D721Med (cell line): ENCODE data around the gene MARS1.

Experiments
- DNase-seq: peaks from one replicate; pipeline ENCODE4 v3.0.0; 2011; ENCODE audit warnings: low spot score; ENCODE audit not compliant: insufficient read length
- FAIRE-seq: peaks from 2 replicates; lab custom pipeline; 2011; peaks lifted over from hg19 to GRCh38; lab: Jason Lieb, UNC
- TF ChIP-seq, protein P1 (sequence below): IDR thresholded peaks from 2 replicates; pipeline ENCODE4 v1.5.1; 2012; ENCODE audit warnings: mild to moderate bottlenecking, control low read depth; ENCODE audit not compliant: insufficient read depth; ENCODE audit errors: missing control alignments

The MARS1 gene

DNA sequence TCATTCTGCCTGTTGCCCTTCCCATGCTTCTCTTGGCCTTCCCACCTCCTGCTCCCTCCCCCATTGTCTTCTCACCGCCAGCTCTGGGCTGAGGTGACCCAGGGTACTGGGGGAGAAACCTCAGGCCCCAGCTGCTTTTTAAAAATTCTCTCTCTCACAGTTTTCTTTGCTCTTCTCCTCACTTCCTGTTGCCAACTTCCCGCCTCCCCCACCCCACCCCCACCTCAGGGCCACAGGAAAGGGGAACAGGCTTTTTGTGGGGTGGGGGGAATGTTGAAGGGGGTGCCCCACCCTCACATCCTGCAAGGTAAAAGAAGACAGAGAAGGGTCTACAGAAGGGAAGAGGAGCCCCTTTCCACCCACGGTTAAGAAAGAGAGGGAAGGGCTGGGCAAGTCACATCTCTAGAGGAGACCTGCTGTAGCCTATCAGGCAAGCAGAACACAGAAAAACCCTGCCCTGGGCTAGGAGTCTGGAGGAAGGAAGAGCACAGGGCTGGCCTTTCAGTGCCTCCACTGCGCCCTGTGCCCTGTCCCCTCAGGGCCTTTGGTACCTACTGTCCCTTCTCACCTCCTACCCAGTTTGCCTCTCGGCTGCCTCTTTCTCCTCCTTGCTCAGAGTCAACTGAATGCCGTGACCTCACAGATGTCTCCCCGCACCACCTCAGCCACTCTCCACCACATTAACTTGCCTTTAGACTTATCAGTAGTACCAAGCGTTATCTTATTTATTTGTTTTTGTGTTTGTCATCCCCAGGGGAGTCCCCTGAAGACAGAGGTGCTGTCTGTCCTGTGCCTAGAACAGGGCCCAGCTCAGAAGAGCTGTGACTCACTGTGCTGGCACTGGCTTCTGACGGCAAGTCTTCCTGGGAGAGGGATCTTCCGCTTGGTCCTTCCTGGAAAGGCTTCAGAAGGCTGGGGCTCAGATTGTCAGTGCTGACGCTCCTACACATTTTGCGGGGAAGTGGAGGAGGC is 9.9 kb upstream of the MARS1 start:
- no peak for DNase-seq
- TF ChIP-seq, protein P1, sequence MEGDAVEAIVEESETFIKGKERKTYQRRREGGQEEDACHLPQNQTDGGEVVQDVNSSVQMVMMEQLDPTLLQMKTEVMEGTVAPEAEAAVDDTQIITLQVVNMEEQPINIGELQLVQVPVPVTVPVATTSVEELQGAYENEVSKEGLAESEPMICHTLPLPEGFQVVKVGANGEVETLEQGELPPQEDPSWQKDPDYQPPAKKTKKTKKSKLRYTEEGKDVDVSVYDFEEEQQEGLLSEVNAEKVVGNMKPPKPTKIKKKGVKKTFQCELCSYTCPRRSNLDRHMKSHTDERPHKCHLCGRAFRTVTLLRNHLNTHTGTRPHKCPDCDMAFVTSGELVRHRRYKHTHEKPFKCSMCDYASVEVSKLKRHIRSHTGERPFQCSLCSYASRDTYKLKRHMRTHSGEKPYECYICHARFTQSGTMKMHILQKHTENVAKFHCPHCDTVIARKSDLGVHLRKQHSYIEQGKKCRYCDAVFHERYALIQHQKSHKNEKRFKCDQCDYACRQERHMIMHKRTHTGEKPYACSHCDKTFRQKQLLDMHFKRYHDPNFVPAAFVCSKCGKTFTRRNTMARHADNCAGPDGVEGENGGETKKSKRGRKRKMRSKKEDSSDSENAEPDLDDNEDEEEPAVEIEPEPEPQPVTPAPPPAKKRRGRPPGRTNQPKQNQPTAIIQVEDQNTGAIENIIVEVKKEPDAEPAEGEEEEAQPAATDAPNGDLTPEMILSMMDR = no peak
- no peak for FAIRE-seq

DNA sequence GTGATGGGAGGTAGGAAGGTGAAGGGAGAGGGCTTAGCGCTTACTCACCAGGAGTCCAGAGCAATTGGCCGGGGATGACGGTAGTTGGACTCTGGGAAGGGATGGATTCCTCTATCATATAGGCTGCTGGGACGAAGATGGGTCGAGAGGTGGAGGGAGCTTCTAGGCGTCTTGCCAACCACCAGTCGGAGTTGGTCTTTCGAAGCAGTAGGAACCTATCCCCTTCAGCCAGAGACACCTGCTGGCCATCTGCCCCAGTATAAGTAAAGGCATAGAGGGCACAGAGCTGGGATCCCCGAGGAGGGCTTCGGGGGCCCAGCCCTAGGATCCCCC is 8.9 kb upstream of the MARS1 start:
- FAIRE-seq = no peak
- DNase-seq = no peak
- TF ChIP-seq, protein P1 = no peak

DNA sequence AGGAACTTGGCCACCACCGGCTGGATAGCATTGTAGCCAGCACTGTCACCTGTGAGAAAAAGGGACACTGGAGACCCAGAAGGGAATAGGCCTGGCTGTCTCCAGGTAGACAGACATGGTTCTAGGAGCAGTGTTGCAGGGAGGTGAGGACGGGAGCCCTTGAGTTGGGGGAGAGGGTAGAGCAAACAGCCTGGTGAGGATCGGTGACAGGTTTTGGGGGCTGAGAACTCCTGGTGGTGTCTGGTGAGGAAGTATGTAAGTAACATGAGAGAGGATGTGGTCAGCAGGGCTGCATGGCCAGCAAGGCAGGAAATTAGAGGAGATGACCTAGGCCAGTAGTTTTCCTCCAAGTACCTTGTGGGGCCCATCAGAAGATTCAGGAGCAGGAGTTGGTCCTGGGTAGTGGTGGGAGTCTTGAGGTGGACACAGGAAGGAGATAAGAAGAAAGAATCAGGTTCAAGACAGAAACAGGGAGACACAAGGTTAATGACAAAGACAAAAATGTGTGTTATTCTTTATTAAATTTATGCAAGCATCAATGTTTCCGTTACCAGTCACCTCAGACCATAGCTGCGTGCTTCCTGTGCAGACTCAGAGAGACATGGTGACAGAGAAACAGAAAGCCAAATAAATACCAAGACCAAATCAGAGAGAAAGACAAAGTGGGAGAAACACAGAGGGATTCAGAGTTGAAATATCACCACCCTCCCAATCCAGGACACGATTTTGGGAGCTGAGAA is 8.3 kb upstream of the MARS1 start, which contains the start of gene ARHGAP9:
TSS of gene ARHGAP9 (minus strand) at position 491 of the 740 bp plus-strand sequence. CDS start at position 31, 460 bp downstream.
- DNase-seq (no peak), FAIRE-seq (no peak)
- TF ChIP-seq, protein P1 = no peak

DNA sequence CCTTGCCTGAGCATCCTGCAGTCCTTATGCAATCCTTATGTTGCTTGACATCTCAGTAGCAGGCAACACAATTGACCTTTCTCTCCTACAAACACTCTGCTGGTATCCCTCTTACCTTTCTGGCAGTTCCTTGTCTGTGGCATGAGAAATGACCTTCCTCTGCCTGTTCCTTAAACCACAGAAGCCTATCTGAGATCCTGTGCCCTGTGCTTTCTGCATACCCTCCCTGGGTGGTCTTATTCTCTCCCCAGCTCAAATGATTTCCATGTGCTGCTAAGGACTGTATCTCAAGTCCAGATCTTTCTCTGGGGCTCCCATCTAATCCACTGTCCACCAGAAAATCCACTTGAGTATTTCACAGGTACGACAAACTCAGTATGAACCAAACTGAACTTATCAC is 6.2 kb upstream of the MARS1 start:
- no peak for DNase-seq
- TF ChIP-seq, protein P1 = no peak
- no peak for FAIRE-seq

DNA sequence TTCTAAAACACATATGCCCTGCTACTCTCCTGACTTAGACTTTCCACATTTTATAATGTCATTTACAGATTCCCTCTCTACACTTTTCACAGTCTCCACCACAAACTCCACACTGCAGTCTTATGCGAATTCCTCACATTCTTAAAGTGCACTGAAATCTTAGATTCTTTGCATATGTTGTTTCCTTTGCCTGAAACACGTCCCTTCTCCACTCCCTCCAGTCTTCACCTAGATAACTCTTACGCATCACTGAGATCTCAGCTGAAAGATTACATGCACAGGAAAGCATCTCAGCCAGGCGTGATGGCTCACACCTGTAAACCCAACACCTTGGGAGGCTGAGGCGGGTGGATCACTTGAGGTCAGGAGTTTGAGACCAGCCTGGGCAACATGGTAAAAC is 4.4 kb upstream of the MARS1 start:
- no peak for DNase-seq

DNA sequence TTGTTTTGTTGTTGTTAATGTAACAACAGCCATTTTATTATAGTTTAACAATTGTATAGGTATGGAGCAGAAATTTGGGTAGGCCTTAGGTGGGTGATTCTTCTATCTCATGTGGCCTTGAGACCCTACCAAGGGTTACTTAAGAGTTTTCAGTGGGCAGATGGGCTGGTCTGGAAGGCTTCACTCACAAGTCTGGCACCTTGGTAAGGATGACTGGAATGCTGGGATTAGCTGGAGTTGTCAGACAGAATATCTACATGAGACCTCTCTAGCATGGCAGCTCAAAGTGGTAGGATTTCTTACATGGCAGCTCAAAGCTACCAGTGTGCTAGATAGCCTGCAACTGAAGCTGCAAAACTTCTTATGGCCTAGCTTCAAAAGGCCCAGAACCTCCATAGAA is 2.2 kb upstream of the MARS1 start:
- no peak for FAIRE-seq
- TF ChIP-seq, protein P1 = no peak
- DNase-seq = no peak

More for the DNA sequence above, 4.4 kb upstream of the MARS1 start:
- FAIRE-seq = no peak
- TF ChIP-seq, protein P1 = no peak
